IPS-NIHi7 (cell line): Measurements from ENCODE around the gene ALPI.
A peak's percentile ranks its signal among the peaks of the same experiment; 100 is the strongest.

Source experiments
- DNase-seq: peaks from one replicate; pipeline ENCODE4 v3.0.0; 2012; ENCODE audit warnings: mixed read lengths; ENCODE audit errors: extremely low spot score

ALPI gene

DNA sequence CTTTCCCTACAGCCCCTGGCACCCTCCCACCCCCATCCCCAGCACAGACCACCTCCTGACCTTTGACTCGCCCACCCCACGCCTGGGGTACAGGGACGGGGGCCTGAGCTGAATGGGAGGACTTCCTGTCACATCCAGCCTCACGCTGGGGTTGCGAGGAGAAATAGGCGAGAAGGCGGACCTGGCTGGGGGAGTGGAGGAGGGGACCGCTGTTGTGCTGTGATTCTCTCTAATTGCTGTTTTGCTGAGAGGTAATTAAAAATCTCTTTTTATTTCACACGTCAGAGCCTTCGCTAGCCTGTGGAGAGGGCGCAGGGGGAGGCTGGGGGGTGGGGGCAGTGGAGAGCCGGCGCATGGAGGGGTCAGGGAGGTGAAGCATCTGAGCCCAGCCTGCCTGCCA, 41.4 kb downstream of the ALPI start:
- DNase-seq, result no peak

GRCh38 chr2:232498452-232498851, 42.5 kb downstream of the ALPI start:
- no peak for DNase-seq

- DNase-seq, result no peak
These were observed 45.4 kb downstream of the ALPI start for GRCh38 chr2:232501331-232501771.

GRCh38 chr2:232501794-232502390, 45.9 kb downstream of the ALPI start:
- DNase-seq, result no peak

- DNase-seq, result no peak
These were observed 46.6 kb downstream of the ALPI start for GRCh38 chr2:232502511-232502910.

DNA sequence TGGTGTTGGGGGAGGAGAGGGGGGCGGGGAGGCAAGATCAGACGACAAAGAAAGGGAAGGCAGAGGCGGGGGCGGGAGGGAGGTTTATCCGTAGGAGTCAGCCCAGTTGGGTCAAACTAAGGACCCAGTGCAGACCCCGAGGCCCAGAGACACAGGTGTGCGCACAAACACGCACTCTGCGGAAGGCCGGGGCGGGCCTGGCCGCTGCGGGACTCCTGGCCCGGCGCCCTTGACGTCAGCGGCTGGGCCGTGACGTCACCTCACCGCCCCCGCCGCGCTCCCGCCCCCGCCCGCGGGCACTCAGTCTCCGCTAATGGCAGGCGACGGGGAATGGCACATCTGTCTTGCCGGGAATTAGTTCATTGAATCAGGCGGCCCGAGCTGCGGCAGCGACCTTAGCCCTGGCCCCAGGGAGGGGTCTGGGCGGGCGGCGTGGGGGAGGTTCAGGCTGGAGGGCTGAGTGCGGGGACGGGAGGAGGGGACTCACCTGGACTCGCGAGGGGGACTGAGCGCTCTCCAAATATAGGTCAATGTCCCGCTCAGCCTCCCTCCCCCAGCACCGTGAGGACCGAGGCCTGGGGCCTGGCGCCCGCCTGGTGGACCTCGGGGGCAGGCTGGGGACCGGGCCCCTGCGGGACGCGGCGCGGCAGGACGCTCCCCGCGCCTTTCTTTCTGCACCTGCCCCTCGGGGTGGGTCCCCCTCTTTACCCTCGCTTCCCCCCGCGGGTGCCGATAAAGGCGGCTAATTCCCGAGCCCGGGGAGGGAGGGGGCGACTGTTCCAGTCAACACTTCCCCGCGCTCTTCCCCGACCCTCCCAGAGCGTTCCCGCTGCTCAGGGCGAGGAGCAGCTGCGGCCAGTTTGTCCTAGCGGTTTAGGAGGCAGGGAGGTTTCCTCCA, 47.2 kb downstream of the ALPI start:
- peak; percentile 74 for DNase-seq

GRCh38 chr2:232503809-232504323, 47.9 kb downstream of the ALPI start:
- DNase-seq, result no peak

- DNase-seq, result no peak
These were observed 48.5 kb downstream of the ALPI start for GRCh38 chr2:232504438-232504837.

DNA sequence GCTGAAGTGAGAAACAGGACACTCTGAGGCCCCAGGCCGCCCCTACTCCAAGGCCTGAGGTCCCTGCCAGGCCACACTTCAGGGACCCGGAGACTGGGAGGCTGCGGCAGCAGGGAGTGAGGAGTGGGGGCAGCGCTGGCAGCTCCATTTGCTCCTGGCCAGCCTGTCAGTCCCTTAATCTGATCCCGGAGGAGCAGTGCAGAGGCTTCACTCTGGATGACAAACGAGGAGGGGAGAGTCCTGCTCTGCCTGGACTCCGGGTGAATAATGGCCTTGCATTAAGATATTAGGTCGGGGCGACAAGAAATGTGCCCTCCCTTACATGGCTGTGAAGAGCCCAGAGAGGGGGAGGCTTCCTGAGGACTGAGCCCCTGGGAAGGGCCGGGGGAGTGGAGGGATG, 49.9 kb downstream of the ALPI start:
- DNase-seq, result no peak

DNA sequence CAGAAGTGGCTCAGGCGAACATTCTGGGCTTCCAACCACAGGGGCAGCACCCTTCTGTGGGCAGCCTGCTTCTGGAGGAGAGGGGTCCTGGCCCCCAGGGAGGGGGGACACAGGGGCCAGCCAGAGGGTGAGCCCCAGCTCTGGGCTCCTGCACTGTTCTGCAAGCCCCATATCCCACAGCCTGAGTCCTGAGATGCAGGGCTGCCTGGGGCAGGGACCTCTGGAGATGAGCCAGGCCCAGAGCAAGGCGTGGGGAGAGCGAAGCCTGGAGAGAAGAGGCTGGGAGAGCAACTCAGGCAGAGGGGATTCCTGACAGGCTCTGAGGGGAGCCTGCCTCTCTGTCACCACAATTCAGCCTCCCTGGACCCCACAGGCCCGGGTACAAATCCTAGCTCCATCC, 50.8 kb downstream of the ALPI start:
- no peak for DNase-seq

DNA sequence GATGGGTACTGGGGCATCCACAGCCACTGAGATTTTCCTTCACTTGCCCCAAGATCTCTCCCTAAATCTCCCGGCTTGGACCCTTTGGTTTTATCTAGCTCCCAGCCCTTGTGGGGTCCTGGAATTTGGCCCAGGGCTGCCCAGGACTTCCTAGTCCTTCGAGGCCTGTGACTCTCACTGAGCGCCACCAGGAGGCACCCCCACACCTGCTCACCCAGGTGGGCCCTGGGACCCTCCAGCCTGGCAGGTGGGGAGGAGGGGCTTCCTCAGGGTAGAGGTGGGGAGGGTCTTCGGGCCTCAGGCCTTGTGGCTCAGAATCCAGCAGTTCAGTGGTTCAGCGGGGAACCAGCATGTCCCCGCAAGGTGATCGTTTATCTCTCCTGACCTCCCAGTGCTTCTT, 52.3 kb downstream of the ALPI start:
- DNase-seq, result no peak
